AG04450 (cell line): ENCODE measurements around the gene PSMA3. TPM values are rescaled to one million over a fixed set of nuclear protein-coding genes. Genes with fewer than 3 reads are reported as not detected.

ENCODE experiments used
- CTCF ChIA-PET: fragments of 300-600, 350-600 bp; formaldehyde crosslinking; extraction: SDS; loops from one replicate; lab custom pipeline; 2022; ENCODE audit warnings: antibody characterized with exemption, inconsistent platforms; lab: Charles Lee
- POLR2A ChIA-PET: fragments of 350-600 bp; formaldehyde crosslinking; extraction: SDS; loops from one replicate; lab custom pipeline; 2021; ENCODE audit warnings: antibody characterized with exemption, inconsistent platforms; lab: Yijun Ruan, JAX
- DNase-seq: peaks from one replicate; pipeline ENCODE4 v3.0.0-alpha.2; 2011; ENCODE audit warnings: low read depth, low spot score
- H3K27ac ChIP-seq: one replicate; pipeline ENCODE4 v1.5.1; 2012; ENCODE audit warnings: low read depth, low read length, control low read depth
- H3K27me3 ChIP-seq: one replicate; pipeline ENCODE4 v1.6.0; 2012; ENCODE audit warnings: low read length; ENCODE audit not compliant: control insufficient read depth, insufficient read depth
- H3K4me3 ChIP-seq: 2 replicates; pipeline ENCODE4 v1.5.1; 2011; ENCODE audit warnings: mild to moderate bottlenecking, low read depth, low read length, control low read depth
- H3K9me3 ChIP-seq: 2 replicates; pipeline ENCODE4 v1.5.1; 2012; ENCODE audit warnings: low read length; ENCODE audit not compliant: control insufficient read depth, insufficient read depth
- polyA plus RNA-seq: library from polyadenylated mRNA; depleted of rRNA; stranded (reverse); fragments of >200 nt; gene quantifications from 2 replicates; pipeline ENCODE4 v1.2.3, GENCODE V29; 2011
- TF ChIP-seq, protein P1 (sequence below): IDR thresholded peaks from 2 replicates; pipeline ENCODE4 v1.5.1; 2011; ENCODE audit warnings: low read depth, low read length, control low read depth, inconsistent platforms

PSMA3 gene
- polyA plus RNA-seq, 1 experiment, result 318 TPM

DNA sequence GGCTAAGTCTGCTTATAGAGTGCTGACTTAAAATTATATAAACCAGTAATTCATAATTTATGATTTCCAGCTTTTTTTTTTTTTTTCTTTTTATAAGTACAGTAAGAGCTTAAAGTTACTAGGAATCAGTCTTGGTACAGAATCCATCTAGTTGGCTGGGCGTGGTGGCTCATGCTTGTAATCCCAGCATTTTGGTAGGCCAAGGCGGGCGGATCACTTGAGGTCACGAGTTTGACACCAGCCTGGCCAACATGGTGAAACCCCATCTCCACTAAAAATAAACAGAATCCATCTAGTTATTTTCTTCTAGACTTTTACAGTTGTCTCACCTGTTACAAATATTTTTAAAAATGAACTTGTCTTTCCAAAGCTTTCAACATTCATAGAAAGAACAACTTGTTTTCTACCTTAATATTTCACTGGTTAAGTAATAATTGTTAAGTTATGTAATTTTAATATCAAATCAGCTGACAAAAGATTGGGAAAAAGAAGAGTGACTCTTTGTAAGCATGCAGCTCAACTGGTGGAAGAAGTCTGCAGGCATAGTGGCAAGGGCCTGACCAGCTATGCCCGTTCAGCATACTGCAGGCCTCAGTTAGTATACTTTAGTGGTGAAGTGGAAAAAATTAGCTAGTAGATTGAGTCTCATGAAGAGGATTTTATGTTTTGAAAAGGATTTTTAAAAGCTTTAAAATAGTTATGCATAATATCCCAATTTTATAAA lies 17.4 kb upstream of the PSMA3 start:
- no peak for DNase-seq
- no peaks in the 10 kb centered on the region for H3K9me3 ChIP-seq
- no peaks in the 10 kb centered on the region for H3K27me3 ChIP-seq
- H3K4me3 ChIP-seq, result no peak overlapping the region
- ChIA-PET CTCF (interaction anchor here (1.2 kb wide), 1 partner anchor 119 kb away, joined by 5 read pairs; no protein-coding TSS in a partner anchor), POLR2A (no interaction called here)
- TF ChIP-seq, protein P1, sequence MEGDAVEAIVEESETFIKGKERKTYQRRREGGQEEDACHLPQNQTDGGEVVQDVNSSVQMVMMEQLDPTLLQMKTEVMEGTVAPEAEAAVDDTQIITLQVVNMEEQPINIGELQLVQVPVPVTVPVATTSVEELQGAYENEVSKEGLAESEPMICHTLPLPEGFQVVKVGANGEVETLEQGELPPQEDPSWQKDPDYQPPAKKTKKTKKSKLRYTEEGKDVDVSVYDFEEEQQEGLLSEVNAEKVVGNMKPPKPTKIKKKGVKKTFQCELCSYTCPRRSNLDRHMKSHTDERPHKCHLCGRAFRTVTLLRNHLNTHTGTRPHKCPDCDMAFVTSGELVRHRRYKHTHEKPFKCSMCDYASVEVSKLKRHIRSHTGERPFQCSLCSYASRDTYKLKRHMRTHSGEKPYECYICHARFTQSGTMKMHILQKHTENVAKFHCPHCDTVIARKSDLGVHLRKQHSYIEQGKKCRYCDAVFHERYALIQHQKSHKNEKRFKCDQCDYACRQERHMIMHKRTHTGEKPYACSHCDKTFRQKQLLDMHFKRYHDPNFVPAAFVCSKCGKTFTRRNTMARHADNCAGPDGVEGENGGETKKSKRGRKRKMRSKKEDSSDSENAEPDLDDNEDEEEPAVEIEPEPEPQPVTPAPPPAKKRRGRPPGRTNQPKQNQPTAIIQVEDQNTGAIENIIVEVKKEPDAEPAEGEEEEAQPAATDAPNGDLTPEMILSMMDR, result no peak
- H3K27ac ChIP-seq, result no peak overlapping the region

DNA sequence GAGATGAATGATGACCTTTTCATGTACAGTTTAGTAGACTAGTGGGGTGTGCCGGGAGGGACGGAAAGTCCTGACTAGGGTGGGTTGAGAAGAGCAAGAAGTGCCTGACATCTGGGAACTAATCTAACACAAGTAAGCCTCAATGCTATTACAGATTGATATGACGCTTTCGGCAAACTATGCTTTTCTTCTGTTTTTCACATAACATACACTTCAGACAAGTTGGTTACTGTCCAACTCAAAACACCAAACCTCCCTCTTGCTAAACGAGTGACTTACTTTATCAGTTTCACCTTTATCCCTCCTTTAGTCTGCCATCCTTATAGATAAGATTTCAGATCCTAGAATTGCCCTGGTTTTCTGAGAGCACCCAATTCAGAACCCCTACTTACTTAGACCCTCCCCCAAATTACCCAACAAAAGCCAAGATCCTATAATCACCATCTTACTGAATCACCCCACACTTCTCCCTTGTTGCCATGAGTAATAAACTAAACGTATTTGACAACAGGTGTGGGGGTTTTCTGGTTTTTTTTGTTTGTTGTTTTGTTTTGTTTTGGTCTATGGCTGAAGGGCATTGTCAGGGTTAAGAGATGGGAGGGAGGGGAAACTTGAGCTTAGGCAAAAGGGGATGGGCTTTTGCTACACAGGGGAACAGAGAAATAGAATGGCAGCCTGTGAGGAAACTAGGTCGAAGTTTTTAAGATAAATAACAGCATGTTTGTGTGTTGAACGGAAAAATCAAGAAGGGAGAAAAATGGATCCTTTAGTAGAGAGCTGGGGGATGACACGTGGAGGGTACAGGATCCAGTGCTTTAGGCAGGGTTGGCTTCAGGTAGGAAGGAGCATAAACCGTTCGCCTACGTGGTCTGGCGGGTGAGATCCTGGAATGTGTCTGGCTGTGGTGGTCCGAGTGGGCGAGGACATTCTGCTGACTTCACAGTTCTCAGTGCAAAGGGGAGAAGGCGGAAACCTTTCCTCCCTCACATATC lies 6.1 kb upstream of the PSMA3 start:
- POLR2A ChIA-PET, result no interaction called here
- TF ChIP-seq, protein P1, result no peak
- CTCF ChIA-PET, result no interaction called here

DNA sequence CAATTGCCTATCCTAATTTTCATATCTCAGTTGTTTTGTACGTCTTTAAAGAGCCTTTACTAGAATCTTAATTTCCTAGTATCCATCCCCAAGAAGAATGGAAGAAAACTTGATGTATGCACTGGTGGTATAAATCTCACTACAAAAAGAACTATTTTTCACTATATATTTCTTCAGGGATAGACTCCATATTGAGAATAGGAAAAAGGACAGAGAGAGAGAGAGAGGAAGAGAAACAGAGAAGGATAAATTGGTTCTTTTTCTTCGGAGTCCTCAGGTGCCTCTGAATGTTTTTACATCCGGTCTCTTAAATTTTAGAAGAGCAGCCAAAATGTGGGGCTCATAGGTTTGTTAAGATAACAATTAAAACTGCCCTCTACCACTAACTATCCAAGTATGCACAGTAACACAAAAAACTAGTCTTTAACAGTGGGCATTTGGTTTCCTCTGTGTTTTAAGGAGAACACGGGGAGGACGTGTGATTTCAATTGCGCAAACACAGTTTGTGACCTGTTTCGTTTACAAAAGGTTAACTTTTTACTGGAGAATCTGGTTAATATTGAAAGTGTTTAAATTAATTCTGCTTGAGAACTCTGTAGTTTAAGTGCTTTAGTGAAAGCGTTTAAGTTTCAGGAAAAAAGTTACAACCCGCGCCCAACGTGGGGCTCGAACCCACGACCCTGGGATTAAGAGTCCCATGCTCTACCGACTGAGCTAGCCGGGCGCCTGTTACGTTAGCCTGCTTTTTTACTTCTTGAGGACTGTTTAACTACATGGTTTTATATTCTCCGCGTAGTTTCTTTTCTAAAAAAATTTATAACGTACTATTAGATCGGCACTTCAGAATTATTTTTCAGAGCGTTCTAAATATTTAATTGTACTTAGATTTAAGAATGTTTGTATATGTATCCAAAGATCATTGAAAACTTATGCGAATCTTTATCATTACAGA lies 5.1 kb upstream of the PSMA3 start:
- no peak for DNase-seq
- ChIA-PET POLR2A (interaction anchor here (1.0 kb wide), 1 partner anchor 39 kb away, joined by 3 read pairs; the partner anchor contains the start of gene ACTR10), CTCF (interaction anchor here (1.0 to 1.2 kb wide), 2 partner anchors 130 to 131 kb away, joined by 3 read pairs; no protein-coding TSS in a partner anchor)
- no peaks in the 10 kb centered on the region for H3K27me3 ChIP-seq
- no peaks in the 10 kb centered on the region for H3K9me3 ChIP-seq
- peak overlapping the region; percentile 63 for H3K4me3 ChIP-seq
- H3K27ac ChIP-seq, result no peak overlapping the region
- TF ChIP-seq, protein P1, result no peak

More for the DNA sequence above, 6.1 kb upstream of the PSMA3 start:
- Histone ChIP-seq H3K27ac (no peak overlapping the region), H3K27me3 (no peaks in the 10 kb centered on the region), H3K4me3 (peak overlapping the region; percentile 46), H3K9me3 (no peaks in the 10 kb centered on the region)
- DNase-seq, result peak; percentile 34

DNA sequence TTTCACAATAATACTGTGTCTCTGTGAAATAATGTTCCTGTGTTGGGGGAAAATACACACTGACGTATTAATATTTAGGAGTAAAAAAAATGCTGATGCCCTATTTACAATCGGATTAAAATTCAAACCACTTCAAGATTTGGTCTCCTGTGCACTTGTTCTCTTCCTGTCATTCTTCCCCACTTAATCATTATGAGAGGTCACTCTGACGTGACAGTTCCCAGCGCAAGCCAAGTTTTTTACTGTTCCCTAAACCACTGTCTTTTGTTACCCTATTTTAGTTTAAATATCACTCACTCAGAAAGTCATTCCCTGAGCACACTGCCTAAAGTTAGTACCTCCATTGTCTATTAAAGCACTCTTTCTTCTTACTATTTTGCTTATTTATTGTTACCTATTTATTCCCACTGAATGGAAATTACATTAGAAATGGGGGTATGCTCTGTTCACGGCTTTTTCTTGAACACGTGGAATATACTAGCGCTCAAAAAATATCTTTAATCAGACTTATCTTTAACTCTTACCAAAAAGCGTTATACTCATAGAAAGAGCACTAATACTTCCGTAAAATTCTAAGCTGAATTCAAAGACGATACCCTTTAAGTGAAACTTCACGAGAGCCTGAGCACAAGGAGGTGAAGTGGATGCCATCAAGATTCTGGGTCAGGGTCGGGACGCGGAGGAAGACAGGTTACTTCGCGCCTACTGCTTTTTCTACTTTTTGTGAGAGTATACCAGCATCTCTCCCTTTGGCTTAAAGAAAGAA lies 670 bp upstream of the PSMA3 start:
- TF ChIP-seq, protein P1, result no peak
- POLR2A ChIA-PET, result interaction anchor here (1.0 kb wide), 1 partner anchor 45 kb away, joined by 11 read pairs; no protein-coding TSS in a partner anchor
- no peak for DNase-seq
- Histone ChIP-seq H3K27me3 (no peaks in the 10 kb centered on the region), H3K4me3 (peak overlapping the region; percentile 73), H3K9me3 (no peaks in the 10 kb centered on the region), H3K27ac (peak overlapping the region; percentile 58)
- CTCF ChIA-PET, result interaction anchor here (1.8 kb wide), 1 partner anchor 136 kb away, joined by 10 read pairs; no protein-coding TSS in a partner anchor
